Inferior parietal cortex (tissue), 1 donor: ENCODE results near the gene MRPS15.
A peak's percentile ranks its signal among the peaks of the same experiment; 100 is the strongest.

Source experiments
- DNase-seq: peaks from one replicate; pipeline ENCODE4 v3.0.0-alpha.2; 2016; ENCODE audit errors: extremely low spot score

MRPS15 gene

GRCh38 chr1:36420409-36420808 is 43.8 kb downstream of the MRPS15 start:
- no peak for DNase-seq

- DNase-seq = no peak
Measured at GRCh38 chr1:36419569-36419968, 44.6 kb downstream of the MRPS15 start.

- DNase-seq = no peak
Measured at GRCh38 chr1:36419140-36419539, 45.0 kb downstream of the MRPS15 start.

- DNase-seq = no peak
Measured at GRCh38 chr1:36417931-36418330, 46.3 kb downstream of the MRPS15 start.

DNA sequence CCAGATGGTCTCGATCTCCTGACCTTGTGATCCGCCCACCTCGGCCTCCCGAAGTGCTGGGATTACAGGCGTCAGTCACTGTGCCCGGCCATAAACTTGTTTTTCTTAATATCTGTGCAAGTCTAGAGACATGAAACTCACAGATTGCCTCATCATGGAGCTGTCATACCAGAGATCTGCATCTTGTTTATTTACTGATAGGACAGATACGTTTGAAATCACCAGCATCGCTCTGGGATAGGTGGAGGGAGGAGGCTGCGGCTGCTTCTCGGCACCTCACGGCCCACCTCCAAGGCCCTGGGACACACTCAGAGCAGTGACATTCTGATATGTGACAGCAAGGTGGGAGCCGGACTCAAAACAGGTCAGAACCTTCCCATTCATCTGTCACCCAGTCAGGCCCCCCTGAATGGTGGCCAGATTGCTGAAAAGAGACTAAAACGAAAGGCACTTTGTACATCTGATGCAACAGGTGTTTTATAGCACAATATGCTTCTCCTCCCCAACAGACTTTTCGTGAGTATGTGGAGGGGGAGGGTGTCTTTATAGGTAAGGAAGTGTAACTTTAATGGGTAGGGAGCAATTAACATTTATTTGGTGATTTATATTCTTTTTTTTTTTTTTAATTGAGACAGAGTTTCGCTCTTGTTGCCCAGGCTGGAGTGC is 48.4 kb downstream of the MRPS15 start:
- DNase-seq = no peak

GRCh38 chr1:36414384-36414783 is 49.8 kb downstream of the MRPS15 start:
- DNase-seq = no peak

- peak; percentile 31 for DNase-seq
Measured at GRCh38 chr1:36411674-36412648, 52.2 kb downstream of the MRPS15 start.

GRCh38 chr1:36408479-36408878 is 55.7 kb downstream of the MRPS15 start:
- DNase-seq = no peak

DNA sequence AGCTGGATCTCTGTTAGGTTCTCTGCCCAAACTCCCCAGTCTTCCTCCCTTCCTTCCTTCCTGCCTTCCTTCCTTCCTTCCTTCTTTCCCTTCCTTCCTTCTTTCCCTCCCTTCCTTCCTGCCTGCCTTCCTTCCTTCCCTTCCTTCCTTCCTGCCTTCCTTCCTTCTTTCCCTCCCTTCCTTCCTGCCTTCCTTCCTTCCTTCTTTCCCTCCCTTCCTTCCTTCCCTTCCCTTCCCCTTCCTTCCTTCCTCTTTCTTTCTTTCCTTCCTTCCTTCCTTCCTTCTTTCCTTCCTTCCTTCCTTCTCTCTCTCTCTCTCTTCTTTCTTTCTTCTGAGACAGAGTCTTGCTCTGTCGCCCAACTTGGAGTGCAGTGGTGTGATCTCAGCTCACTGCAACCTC is 57.7 kb downstream of the MRPS15 start:
- DNase-seq = no peak
